Measurements from ENCODE around the gene DSP. TPM values are rescaled to one million over a fixed set of nuclear protein-coding genes. Genes with fewer than 3 reads are reported as not detected.

DSP gene
- total RNA-seq, 1 experiment from 2014 or later, result 104 TPM

GRCh38 chr6:7529141-7529540, 12.3 kb upstream of the DSP start:
- POLR2A ChIA-PET, result no interaction called here
- DNase-seq (ENCODE audit: low read depth, low spot score) (no peak), ATAC-seq (no peak)
- RAD21 ChIA-PET (ENCODE audit: low non-redundant PET in 1 of 2, low total read pairs in 2 of 2, uncharacterized antibody in 2 of 2, unreplicated experiment in 2 of 2), result no interaction called here
- Histone ChIP-seq H2AFZ (ENCODE audit: low read depth, low read length, poor library complexity, severe bottlenecking) (no peak overlapping the region), H3K4me2 (ENCODE audit: low read length) (no peak overlapping the region), H3K4me1 (ENCODE audit: control insufficient read depth in 1 of 2, insufficient read depth in 2 of 2, low read length in 2 of 2) (peaks cover 14 to 18% of the 10 kb centered on the region in 2 experiments; a peak in 3 of 4 replicates), H4K20me1 (ENCODE audit: insufficient read depth) (no peaks in the 10 kb centered on the region), H3K4me3 (replicated peaks in 1 of 2; ENCODE audit: low read depth in 1 of 2, low read length in 2 of 2) (no peak overlapping the region), H3K27me3 (ENCODE audit: insufficient read depth, low read length) (no peaks in the 10 kb centered on the region), H3K9me3 (ENCODE audit: control insufficient read depth in 1 of 2, insufficient read depth in 1 of 2, low read depth in 1 of 2, low read length in 2 of 2) (no peaks in the 10 kb centered on the region), H3K9ac (ENCODE audit: low read length) (no peak overlapping the region), H3K27ac (ENCODE audit: low read depth, low read length) (no peak overlapping the region), H3K36me3 (ENCODE audit: control insufficient read depth in 1 of 2, insufficient read depth in 2 of 2, low read length in 2 of 2) (no peaks in the 10 kb centered on the region), H3K9me2 (ENCODE audit: insufficient read depth) (no peaks in the 10 kb centered on the region), H3K79me2 (ENCODE audit: insufficient read depth, low read length) (no peaks in the 10 kb centered on the region)
- BruUV-seq (replicated peaks), result no TSS peak
- TF ChIP-seq YY1 (IDR thresholded peaks at IDR 0.05; ENCODE audit: extremely low read depth, insufficient replicate concordance, low read depth, low read length) (no peak), JUND (IDR thresholded peaks at IDR 0.05) (no peak), TCF7L2 (IDR thresholded peaks at IDR 0.05; ENCODE audit: borderline replicate concordance, extremely low read depth, insufficient read depth, insufficient read length) (no peak), CTCF (IDR thresholded peaks at IDR 0.05 in 2 of 3, conservative IDR thresholded peaks at IDR 0.05 in 1 of 3; ENCODE audit: borderline replicate concordance in 1 of 3, insufficient read depth in 1 of 3, low read depth in 2 of 3, low read length in 2 of 3) (no peak), ZFX (IDR thresholded peaks at IDR 0.05) (no peak), ATF3 (IDR thresholded peaks at IDR 0.05) (no peak), EZH2phosphoT487 (IDR thresholded peaks at IDR 0.05; ENCODE audit: borderline replicate concordance) (no peak), FOSL1 (IDR thresholded peaks at IDR 0.05; ENCODE audit: low read depth) (no peak), ZNF274 (IDR thresholded peaks at IDR 0.05; ENCODE audit: low read depth, low read length) (no peak), SRF (IDR thresholded peaks at IDR 0.05; ENCODE audit: low read depth) (no peak), SIN3A (IDR thresholded peaks at IDR 0.05; ENCODE audit: low read depth) (no peak), EGR1 (IDR thresholded peaks at IDR 0.05; ENCODE audit: low read depth) (no peak), RAD21 (IDR thresholded peaks at IDR 0.05; ENCODE audit: low read depth) (no peak), POLR2AphosphoS5 (IDR thresholded peaks at IDR 0.05; ENCODE audit: low read depth, low read length) (no peak), EZH2 (IDR thresholded peaks at IDR 0.05) (no peak), ELF1 (IDR thresholded peaks at IDR 0.05; ENCODE audit: borderline replicate concordance, low read depth) (no peak), CBX3 (IDR thresholded peaks at IDR 0.05; ENCODE audit: low read depth) (no peak)
- TF ChIP-seq, protein P1, sequence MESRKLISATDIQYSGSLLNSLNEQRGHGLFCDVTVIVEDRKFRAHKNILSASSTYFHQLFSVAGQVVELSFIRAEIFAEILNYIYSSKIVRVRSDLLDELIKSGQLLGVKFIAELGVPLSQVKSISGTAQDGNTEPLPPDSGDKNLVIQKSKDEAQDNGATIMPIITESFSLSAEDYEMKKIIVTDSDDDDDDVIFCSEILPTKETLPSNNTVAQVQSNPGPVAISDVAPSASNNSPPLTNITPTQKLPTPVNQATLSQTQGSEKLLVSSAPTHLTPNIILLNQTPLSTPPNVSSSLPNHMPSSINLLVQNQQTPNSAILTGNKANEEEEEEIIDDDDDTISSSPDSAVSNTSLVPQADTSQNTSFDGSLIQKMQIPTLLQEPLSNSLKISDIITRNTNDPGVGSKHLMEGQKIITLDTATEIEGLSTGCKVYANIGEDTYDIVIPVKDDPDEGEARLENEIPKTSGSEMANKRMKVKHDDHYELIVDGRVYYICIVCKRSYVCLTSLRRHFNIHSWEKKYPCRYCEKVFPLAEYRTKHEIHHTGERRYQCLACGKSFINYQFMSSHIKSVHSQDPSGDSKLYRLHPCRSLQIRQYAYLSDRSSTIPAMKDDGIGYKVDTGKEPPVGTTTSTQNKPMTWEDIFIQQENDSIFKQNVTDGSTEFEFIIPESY (IDR thresholded peaks at IDR 0.05; ENCODE audit: extremely low read depth, insufficient replicate concordance, low read length), result no peak
- TF ChIP-seq, protein P2, sequence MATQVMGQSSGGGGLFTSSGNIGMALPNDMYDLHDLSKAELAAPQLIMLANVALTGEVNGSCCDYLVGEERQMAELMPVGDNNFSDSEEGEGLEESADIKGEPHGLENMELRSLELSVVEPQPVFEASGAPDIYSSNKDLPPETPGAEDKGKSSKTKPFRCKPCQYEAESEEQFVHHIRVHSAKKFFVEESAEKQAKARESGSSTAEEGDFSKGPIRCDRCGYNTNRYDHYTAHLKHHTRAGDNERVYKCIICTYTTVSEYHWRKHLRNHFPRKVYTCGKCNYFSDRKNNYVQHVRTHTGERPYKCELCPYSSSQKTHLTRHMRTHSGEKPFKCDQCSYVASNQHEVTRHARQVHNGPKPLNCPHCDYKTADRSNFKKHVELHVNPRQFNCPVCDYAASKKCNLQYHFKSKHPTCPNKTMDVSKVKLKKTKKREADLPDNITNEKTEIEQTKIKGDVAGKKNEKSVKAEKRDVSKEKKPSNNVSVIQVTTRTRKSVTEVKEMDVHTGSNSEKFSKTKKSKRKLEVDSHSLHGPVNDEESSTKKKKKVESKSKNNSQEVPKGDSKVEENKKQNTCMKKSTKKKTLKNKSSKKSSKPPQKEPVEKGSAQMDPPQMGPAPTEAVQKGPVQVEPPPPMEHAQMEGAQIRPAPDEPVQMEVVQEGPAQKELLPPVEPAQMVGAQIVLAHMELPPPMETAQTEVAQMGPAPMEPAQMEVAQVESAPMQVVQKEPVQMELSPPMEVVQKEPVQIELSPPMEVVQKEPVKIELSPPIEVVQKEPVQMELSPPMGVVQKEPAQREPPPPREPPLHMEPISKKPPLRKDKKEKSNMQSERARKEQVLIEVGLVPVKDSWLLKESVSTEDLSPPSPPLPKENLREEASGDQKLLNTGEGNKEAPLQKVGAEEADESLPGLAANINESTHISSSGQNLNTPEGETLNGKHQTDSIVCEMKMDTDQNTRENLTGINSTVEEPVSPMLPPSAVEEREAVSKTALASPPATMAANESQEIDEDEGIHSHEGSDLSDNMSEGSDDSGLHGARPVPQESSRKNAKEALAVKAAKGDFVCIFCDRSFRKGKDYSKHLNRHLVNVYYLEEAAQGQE (IDR thresholded peaks at IDR 0.05; ENCODE audit: low read depth), result no peak
- intact Hi-C loops (cut with micrococcal nuclease), result no loop called here
- CTCF ChIA-PET, result no interaction called here

Measured in HCT116 (cell line).